ENCODE data around the gene SLX4IP.

Gene SLX4IP

DNA sequence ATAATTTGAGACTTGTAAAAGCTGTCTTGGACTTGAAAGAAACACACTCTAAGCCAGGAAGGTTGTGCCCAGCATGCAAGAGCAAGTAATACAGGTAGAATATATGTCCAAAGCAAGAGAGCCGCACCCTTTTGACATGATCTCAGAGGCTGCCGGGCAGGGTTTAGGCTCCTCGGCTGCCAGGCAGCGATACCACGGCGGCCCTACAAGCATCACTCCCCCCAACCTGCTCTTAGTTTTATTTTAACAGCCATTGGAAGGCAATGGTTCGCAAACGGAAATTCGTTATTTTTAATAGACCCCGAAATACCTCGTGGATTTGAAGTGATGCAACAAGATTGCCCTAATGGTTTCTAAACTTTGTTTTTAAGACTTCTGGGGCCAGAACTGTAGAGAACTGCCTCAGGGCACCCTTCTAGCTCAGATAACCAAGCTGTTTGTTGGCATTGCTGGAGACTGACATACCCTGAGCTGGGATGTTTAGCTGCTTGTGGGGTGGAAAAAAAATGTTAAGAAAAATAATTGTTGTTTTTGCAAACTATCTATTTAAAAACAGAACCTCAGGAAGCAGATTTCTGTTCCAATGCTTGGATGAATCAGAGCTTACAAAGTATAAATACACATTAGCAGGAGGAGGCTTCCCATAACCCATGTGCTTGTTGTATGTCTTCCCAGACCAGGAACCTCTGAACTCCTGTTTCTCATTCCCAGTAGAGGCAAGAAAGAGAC is 199.7 kb downstream of the SLX4IP start:
- no peak for DNase-seq (ENCODE audit: low read depth)

DNA sequence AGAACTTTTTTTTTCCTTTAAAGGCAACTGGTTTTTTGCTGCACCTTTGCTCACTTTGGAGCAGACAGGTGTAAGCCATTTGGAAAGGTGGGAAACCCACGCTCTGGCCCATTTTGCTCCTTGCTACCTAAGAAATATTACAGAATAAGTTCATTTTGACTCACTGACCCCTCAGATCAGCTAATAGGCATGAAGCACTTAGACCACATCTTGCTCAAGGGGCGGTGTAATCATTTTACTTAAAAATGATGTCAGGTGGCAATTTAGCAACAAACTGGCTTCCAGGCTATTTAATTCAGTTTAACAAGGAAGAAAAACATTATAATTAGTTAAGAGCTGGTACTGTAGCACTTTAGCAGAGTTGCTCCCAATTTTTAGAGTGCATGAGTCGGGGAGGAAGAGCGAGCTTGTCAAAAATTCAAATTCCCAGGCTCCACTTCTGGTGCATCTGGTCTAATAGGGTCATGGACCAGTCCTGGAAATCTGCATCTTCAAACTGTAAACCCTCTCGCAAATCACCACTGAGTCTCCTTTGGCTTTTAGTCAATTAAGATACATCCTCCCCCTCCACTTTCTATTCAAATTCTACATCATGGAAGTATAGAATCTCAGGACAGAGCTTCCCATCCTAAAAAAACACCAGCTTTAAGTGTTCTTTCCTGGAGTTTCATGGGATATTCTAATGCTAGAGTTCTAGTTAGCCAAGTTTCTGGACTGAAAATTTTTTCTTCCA is 200.5 kb downstream of the SLX4IP start:
- DNase-seq (ENCODE audit: low read depth) = no peak

DNA sequence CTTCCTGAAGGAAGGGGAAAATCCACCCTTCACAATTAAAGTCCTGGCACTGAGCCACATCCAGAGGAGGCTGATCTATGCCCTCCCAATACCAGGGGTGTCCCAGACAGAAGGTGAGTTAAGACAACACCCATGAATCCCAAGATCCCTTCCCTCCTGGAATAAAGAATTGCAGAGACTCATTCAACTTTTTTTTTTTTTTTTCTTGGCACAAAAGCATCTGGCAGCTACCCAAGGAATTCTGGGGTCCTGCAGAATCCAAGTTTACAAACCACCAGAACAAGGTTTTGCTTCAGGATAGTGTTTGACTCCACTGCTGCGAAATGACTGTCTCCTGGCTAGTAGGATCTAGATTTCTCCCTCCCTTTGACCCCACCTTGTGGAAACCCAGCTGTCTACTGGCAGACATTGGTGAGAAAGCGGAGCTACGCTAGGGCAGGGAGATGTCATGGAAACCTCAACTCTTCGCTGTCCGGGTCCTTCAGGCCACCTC is 201.3 kb downstream of the SLX4IP start:
- peak; percentile 64 for DNase-seq (ENCODE audit: low read depth)

DNA sequence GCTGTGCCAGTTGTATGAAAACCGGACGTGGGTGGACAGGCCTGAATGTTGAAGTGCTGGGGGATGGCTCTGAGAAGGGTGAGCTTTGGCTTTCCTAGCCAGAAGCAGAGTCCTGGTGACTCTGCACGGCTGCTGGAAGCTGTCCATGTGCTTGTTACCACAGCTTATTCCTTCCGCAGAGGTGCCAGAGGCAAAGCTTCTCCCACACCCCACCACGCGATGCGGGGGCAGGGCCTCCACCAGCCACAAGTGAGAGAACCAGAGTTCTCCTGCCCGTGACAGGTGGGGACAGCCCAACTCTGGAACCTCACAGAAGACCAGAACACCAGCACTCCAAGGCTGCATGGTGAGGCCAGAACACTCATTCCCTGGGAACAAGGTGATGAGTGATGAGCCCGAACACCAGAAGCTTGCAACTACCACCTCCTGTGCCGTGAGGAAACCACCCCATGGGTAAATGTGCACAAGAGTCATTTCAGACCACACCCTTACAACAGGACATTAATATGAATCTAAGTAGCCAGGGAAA is 202.0 kb downstream of the SLX4IP start:
- DNase-seq (ENCODE audit: low read depth) = no peak

DNA sequence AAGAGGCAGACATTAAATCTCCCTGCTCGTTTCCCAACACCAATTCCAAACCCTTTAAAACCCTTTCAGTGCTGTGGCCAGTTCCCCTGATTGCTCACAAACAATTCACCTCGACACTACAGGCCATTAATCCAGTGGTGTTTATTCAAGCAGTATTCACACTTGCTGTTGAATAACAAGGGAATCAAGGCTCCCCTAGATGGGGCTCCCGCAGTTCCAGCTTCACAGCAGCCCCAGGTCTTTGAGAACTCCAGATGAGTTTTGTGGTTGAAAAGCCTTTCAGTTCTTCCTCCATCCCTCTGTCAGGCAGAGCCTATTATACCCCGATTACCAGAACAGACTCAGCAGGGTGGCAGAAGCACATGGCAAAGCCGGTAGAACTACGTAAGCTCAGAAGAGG is 202.5 kb downstream of the SLX4IP start:
- no peak for DNase-seq (ENCODE audit: low read depth)

DNA sequence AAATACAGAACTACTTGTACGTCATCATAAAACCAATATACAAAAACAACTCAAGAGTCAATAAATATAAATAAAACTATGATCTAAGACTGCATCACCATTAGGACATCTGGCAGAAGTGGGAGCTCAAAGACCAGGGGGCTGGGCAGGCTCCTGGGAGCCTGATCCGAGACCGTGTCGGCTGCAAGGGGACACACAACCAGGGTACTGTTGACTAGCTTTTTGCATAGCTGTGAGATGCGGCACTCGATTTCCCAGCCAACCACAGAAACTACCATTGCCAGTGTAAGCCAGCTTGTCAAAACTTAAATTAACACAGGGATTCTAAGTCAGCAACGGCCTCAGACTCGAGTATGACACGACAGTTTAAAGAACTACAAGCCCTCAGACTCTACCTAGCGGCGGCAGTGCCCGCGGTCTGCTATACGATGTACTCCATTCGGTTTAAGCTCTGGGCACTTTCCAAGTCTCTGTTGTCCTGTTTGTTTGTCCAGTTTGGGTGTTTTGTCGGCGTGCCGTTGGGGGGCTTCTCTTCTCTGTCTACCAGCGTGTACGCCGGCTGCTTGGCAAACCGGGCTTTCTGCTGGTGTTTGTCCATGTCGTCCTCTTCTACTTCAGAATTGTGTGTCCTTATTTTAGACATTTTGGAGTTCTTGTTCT is 204.1 kb downstream of the SLX4IP start:
- DNase-seq (ENCODE audit: low read depth) = no peak

DNA sequence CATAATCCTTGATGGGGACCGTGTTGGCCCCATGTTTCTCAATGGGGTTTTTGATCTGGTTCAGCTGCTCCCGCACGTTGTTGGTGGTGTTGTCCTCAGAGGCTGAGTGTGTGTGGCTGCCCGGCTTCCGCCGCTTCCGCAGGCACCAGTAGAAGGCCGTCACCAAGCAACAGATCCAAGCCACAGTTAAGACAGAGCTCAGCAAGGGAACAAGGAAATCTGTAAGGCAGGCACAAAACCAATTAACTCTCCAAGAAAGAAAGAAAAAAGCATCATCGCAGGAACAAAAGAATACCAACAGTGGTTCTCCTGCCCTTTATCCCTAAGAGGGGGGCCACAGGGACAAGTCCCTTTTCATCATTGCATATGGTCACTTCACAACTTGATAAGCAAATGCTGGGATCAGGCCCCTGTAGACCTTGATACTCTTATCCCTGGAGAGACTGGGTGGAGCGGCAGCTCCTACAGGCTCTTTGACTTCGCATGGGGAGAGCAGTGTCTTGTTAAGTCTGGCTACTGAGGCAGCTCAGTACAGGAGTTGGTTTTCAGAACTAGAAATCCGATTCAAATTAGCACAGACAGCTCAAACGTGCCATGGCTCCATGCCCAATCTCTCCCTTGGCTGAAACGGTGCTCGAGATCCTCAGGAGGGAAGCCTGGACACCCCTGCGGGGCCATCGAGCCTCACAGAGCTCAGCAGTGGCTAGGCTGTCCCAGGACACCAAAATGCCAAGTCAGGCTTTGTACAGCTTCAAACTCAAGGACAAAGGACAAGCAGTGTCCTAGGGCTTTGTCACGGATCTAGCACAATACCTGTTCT is 204.8 kb downstream of the SLX4IP start:
- no peak for DNase-seq (ENCODE audit: low read depth)

DNA sequence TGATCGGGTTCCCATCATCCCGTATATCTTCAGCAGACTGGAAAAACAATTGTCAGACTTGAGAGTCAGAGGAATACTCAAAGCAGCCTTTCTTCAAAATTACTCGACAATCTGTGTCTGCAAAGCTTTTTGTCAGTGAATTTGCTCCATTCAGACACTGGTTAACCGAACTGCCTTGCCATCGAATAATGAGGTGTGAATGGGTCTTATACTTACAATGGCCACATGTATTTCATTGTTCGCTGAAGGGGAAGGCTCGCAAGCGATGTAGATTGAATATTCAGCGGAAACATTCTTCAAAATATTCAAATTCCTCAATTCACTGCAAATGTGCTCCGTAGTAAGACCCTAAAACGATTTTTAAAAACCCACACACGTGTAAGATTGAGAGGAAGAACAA is 205.8 kb downstream of the SLX4IP start:
- no peak for DNase-seq (ENCODE audit: low read depth)

DNA sequence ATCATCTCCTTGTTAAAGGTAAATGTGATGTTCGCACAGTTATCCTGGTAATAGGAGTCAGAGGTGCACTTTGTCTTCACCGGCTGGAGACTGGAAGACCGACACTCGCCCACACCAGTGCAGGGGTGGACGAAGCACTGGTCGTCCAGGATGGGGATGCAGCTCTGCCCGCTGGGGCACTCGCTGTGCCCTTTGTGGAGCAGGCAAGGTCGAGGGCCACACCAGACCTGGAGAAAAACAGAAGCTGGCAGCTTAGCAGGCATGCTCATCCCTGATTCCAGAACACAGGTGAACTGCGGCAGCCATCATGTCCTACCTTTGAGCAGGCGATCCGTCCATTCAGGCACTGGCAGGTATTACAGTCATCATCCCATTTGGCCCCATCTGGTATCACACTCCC is 206.4 kb downstream of the SLX4IP start:
- DNase-seq (ENCODE audit: low read depth) = no peak

DNA sequence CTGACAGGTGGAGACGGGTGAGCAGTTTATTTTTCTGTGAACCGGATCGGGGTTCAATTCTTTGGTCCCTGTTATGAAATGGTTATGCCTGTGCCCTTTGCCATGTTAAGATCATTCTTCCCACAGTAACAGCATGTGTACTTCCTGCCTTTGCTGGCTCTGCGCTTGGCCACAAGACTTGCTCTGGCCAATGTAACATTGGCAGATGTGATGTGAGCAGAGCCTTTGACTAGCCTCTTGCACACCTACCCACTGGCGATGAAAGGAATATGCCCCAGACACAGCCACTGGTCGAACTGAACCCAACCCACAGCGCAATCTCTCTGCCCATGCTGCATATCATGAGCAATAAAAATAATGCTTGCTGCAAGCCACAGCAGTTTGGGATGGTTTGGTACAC is 206.8 kb downstream of the SLX4IP start:
- DNase-seq (ENCODE audit: low read depth) = no peak

DNA sequence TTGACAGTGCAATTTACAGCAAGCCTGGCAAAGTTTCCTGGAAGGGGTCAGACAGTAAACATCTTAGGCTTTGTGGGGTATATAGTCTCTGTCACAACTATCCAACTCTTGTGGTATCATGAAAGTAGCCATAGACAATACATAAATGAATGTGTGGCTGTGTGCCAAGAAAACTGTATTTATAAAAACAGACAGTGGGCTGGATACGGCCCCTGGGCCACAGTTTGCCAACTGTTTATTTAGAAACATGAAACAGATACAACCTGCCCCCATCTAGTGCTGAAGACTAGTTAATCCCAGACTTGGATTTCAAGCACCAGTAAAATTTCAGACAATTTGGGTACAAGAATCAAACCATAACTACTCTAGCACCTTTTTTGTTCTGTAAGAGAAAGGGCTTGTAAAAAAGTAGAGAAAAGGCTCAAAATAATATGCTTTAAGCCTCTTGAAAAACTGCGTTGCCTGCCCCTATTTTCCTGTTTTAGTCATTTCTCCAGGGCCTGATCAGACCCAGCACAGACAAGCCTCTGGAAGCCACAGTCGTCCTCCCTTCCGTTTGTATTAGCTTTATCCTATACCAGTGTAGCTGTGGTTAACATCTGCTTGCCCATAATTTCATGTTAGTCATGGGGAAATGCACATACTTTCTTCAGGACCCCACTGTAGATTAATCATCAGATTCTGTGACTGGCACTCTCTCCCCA is 207.9 kb downstream of the SLX4IP start:
- no peak for DNase-seq (ENCODE audit: low read depth)

DNA sequence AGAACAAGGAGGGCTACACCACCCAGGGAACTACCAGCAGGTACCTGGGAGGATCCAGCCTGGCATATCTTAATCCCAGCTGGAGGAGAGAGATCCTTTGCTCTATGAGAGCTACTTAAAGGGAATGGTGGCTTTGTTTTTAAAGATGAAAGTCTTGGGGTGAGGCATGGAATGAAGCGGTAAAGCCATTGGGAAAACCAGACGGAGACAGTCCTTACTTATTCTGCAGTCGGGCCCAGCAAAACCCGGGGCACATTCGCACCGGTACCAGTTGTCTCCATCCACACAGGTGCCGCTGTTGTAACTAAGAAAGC is 208.4 kb downstream of the SLX4IP start:
- DNase-seq (ENCODE audit: low read depth) = no peak

DNA sequence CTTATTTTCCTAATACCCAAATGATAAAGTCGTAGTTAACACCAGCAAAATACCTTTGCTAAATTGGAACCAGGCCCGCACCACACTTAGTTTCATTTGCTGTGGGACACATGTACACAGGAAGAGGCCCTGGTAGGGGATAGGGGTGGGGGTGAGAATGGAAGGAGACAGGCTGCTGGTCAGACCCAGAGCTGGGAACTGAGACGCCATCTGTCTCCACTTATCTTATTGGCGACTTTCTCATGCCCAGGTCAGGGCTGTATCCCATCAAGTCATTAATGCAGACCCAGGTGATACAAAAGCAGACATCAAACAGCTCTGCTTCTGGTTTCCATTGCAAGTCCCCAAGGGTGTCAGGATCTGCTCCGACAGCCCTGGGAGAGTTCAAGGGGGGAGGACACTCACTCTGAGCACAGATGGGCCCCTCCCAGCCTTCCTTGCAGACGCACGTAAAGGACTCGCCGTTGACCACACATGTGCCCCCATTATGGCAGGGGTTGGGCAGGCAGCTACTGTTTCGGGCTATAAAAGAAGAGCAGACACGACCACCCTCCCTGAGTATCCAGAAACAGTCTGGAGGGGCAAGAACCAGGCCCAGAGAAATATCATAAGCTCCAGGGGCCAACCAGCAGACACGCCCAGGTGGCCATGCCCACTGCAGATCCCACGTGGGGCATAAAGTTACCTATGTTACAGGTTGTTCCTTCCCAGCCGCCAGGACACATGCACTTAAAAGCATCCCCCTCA is 209.5 kb downstream of the SLX4IP start:
- no peak for DNase-seq (ENCODE audit: low read depth)

DNA sequence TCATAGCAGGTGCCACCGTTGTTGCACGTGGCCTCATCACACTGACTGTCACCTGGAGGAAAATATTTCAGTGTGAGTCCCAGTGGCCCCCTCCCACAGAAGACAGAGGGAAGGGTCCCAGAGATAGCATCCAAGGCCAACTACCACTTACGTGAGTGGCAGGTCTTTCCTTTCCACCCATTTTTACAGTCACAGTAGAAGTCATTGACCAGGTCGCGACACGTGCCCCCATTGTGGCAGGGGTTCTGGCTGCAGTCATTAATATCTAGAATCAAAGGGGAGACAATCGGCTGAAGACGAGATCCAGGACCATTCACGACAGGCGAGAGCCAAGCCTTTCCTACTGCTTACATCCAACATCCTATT is 210.1 kb downstream of the SLX4IP start:
- no peak for DNase-seq (ENCODE audit: low read depth)

DNA sequence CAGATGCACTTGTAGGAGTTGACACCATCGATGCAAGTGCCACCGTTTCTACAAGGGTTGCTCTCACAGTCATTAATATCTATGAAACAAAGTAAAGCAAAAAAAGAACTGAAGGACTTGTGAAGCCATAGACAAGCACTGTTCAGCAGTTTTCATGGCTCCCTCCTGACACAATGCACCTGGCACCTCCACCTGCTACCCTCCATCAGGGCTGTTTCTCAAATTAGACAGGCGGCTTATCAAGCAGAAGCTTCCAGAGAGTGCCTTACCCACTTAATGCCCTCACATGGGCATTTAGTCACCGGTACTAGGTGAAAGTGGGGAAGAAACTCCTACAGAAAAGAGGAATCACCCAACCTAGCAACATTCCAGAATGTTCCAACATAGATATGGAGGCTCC is 210.9 kb downstream of the SLX4IP start:
- DNase-seq (ENCODE audit: low read depth) = no peak

DNA sequence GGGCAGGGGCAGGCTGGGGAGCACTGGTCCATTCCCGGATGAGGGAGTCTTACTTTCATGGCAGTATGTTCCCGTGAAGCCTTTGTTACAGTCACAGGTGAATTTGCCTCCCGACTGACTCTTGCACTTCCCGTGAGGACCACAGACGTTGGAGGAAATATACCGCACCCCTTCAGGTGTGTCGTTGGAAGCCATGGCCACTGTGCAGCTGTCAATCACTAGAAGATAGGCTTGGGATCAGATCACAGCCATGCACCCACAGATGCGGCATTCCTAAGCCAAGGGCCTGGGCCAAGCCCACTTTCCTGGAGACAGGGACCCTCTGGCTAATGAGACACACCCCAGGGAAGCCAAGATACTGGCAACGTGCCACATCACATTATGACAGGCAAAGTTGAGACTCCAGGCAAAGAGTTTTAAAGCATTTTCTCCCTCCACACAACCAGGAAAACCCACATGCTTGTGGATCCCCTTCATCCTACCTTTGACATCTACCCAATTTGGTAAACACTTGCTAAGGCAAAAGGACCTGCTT is 211.8 kb downstream of the SLX4IP start:
- no peak for DNase-seq (ENCODE audit: low read depth)

DNA sequence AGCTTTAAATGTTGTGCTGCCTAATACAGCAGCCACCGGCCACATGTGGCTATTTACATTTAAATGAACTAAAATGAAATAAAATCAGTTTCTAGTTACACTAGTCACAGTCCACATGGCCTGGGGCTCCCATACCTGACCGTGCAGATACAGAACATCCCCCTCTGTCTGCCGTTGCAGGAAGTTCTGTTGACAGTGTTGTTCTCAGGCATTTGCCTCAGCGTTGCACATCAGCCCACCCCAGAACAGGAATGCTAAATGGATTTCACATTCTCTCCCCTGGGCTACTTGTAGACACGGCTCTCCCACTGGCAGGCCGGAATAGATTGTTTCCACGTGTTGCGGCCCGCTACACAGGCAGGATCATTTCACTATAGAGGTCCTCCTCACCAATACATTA is 212.4 kb downstream of the SLX4IP start:
- no peak for DNase-seq (ENCODE audit: low read depth)

DNA sequence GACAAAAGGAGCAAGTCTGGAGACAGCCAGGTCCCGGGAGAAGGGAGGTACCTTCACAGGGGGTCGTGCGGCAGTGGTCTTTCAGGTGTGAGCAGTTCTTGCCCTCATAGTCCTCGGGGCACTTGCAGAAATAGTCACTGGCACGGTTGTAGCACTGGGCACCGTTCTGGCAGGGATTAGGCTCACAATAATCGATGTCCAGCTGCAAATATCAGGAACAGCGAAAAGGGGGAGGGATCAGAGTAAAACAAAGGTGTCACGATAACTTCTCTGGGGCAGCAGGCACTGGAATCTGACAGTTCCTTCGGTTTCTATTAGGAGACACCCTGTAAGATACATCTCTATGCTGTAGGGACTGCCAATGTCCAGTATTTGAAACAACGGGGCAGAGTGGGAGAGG is 212.8 kb downstream of the SLX4IP start:
- no peak for DNase-seq (ENCODE audit: low read depth)

DNA sequence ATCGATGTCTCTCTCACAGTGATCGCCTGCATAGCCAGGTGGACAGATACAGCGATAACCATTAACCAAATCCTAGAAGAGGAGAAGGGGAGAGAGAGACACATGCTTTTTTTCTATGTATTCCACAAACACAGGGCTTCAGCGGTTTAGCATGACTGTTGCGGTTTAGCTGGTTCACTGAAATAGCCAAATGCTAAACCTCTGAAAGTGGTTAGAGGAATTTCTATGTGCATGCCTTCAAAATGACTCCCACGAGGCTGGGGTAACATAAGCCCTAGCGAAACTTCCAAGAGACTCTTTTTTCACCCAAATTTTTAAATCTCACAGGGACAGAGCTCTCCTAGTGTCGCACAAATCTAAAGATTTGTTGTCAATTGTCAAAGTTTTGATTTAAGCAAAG is 213.5 kb downstream of the SLX4IP start:
- DNase-seq (ENCODE audit: low read depth) = peak; percentile 91

DNA sequence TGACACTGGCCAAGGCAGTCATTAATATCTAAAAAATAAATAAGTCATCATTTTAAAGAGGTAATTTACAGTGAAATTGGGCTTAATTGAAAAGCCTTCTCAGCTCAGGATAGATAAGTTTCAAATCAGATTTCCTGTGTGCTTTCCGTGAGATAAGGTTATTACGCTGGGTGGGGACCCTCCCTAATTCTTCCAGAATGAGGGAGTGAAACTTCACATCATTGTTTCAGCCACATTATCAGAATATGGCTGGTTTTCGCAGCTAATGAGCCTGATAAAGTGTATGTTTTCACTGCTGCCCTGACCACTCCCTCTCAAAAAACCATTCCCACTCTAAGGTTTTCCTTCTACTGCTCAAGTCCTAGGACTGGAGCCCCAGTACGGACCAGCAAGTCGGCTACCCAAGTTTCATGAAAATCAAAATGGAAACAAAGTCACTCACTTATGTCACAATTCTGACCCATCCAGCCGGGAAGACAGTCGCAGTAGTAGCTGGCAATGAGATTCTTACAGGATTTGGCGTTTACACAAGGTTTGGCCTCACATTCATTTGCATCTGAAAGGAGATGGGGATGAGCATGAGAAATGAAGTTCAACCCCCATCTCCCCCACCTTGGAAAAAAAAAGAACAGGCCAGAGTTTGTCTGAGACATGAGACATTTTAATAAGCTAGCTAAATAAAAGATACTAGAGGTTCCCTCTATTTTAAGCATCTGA is 214.1 kb downstream of the SLX4IP start:
- no peak for DNase-seq (ENCODE audit: low read depth)
